PC-3 (cell line): ENCODE data around the gene TAS2R14. TPM values are rescaled to one million over a fixed set of nuclear protein-coding genes. Genes with fewer than 3 reads are reported as not detected.

ENCODE experiments used
- ATAC-seq: fragments of 200-7000 bp; cut with Tn5 transposase; 2 replicates; pipeline ENCODE4 v1.9.1; 2020; ENCODE audit warnings: mild to moderate bottlenecking, moderate library complexity
- BruUV-seq: library from RNA; stranded (reverse); fragments of 400-500 nt; replicated peaks from 2 replicates; lab custom pipeline; 2021; lab: Mats Ljungman, UMichigan
- CTCF ChIA-PET: fragments of 300-600 bp; sonication (Branson Sonifier 250); formaldehyde crosslinking; loops from one replicate; lab custom pipeline; 2022; ENCODE audit warnings: antibody characterized with exemption; lab: Charles Lee
- POLR2A ChIA-PET: fragments of 300-600 bp; sonication (Branson Sonifier 250); formaldehyde crosslinking; loops from one replicate; lab custom pipeline; 2022; ENCODE audit warnings: antibody characterized with exemption; ENCODE audit not compliant: unreplicated experiment; lab: Charles Lee
- DNase-seq: peaks from one replicate; pipeline ENCODE4 v3.0.0-alpha.2; 2015
- H2AFZ ChIP-seq: fragments of 300-600 bp; sonication (generic); 2 replicates; pipeline ENCODE4 v1.6.0; 2016; ENCODE audit warnings: antibody characterized with exemption, low read length
- H3F3A ChIP-seq: fragments of 300-600 bp; sonication (generic); one replicate; pipeline ENCODE4 v1.6.0; 2017; ENCODE audit warnings: antibody characterized with exemption, low read length, control low read depth, mild to moderate bottlenecking; ENCODE audit not compliant: unreplicated experiment
- H3K27ac ChIP-seq: fragments of 300-600 bp; sonication (generic); 2 replicates; pipeline ENCODE4 v1.5.1; 2016; ENCODE audit warnings: mild to moderate bottlenecking, low read length
- H3K27me3 ChIP-seq: fragments of 300-600 bp; sonication (generic); 2 replicates; pipeline ENCODE4 v1.6.1; 2016; ENCODE audit warnings: low read length, mixed read lengths
- H3K36me3 ChIP-seq: fragments of 300-600 bp; sonication (generic); 2 replicates; pipeline ENCODE4 v1.6.1; 2016; ENCODE audit warnings: low read depth, mixed run types, low read length, mixed read lengths
- H3K4me1 ChIP-seq: fragments of 300-600 bp; sonication (generic); 2 replicates; pipeline ENCODE4 v1.5.1; 2016; ENCODE audit warnings: low read length; ENCODE audit not compliant: insufficient read depth
- H3K4me2 ChIP-seq: fragments of 300-600 bp; sonication (generic); 2 replicates; pipeline ENCODE4 v1.6.0; 2016; ENCODE audit warnings: low read length
- H3K4me3 ChIP-seq: fragments of 300-600 bp; sonication (generic); 2 replicates; pipeline ENCODE4 v1.5.1; 2016; ENCODE audit warnings: mild to moderate bottlenecking, low read length, mixed read lengths
- H3K79me2 ChIP-seq: fragments of 300-600 bp; sonication (generic); 2 replicates; pipeline ENCODE4 v1.6.1; 2017; ENCODE audit warnings: low read length, mixed read lengths
- H3K9ac ChIP-seq: fragments of 300-600 bp; sonication (generic); 2 replicates; pipeline ENCODE4 v1.6.0; 2016; ENCODE audit warnings: mild to moderate bottlenecking, low read length
- H3K9me2 ChIP-seq: fragments of 300-600 bp; sonication (generic); replicated peaks from 2 replicates; pipeline ENCODE4 v1.6.1; 2016; ENCODE audit warnings: mixed run types, low read length, mixed read lengths
- H3K9me3 ChIP-seq: fragments of 300-600 bp; sonication (generic); 2 replicates; pipeline ENCODE4 v1.6.1; 2016; ENCODE audit warnings: low read length, mixed read lengths
- H4K20me1 ChIP-seq: fragments of 300-600 bp; sonication (generic); 2 replicates; pipeline ENCODE4 v1.6.1; 2016; ENCODE audit warnings: low read length, mixed read lengths
- CTCF ChIP-seq: fragments of 300-600 bp; sonication (generic); conservative IDR thresholded peaks from 2 replicates; pipeline ENCODE4 v1.5.1; 2017; ENCODE audit warnings: antibody characterized with exemption, low read depth, mild to moderate bottlenecking, low read length
- EZH2 ChIP-seq: fragments of 300-600 bp; sonication (generic); IDR thresholded peaks from one replicate; pipeline ENCODE4 v1.6.1; 2017; ENCODE audit warnings: antibody characterized with exemption, mild to moderate bottlenecking, low read length; ENCODE audit not compliant: unreplicated experiment
- EZH2phosphoT487 ChIP-seq: fragments of 300-600 bp; sonication (generic); IDR thresholded peaks from 2 replicates; pipeline ENCODE4 v1.6.1; 2018; ENCODE audit warnings: mild to moderate bottlenecking, antibody characterized with exemption, low read length, borderline replicate concordance
- intact Hi-C: fragments of 100-400 bp; cut with micrococcal nuclease; formaldehyde crosslinking; loops from 2 replicates; pipeline ENCODE4 v1.9.0; 2023
- total RNA-seq: library from RNA; depleted of rRNA; stranded (reverse); fragments of >200 nt; gene quantifications from 2 replicates; pipeline ENCODE4 v1.2.3, GENCODE V29; 2014

The TAS2R14 gene
- total RNA-seq, 1 experiment from 2014 or later, result 1.8 TPM

GRCh38 chr12:10959804-10960203 is 20.7 kb upstream of the TAS2R14 start:
- H3K4me3 ChIP-seq, result no peak overlapping the region
- no peak for ATAC-seq

GRCh38 chr12:10957741-10958140 is 18.7 kb upstream of the TAS2R14 start:
- Histone ChIP-seq H3F3A (no peaks in the 10 kb centered on the region), H2AFZ (no peak overlapping the region), H3K9ac (no peak overlapping the region), H3K4me2 (no peak overlapping the region), H4K20me1 (no peaks in the 10 kb centered on the region), H3K9me2 (no peaks in the 10 kb centered on the region), H3K36me3 (no peaks in the 10 kb centered on the region), H3K9me3 (no peaks in the 10 kb centered on the region), H3K4me3 (no peak overlapping the region), H3K4me1 (no peaks in the 10 kb centered on the region), H3K27ac (no peak overlapping the region), H3K27me3 (no peaks in the 10 kb centered on the region), H3K79me2 (no peaks in the 10 kb centered on the region)
- no peak for DNase-seq
- intact Hi-C loops, result no loop called here
- no peak for TF ChIP-seq CTCF
- no peak for TF ChIP-seq EZH2phosphoT487
- TF ChIP-seq EZH2, result no peak
- POLR2A ChIA-PET, result no interaction called here
- ATAC-seq, result no peak
- BruUV-seq, result no TSS peak
- CTCF ChIA-PET, result no interaction called here

More at GRCh38 chr12:10959804-10960203, 20.7 kb upstream of the TAS2R14 start:
- Histone ChIP-seq H3K9me3 (no peaks in the 10 kb centered on the region), H3K4me1 (no peaks in the 10 kb centered on the region), H3K36me3 (no peaks in the 10 kb centered on the region), H3K4me2 (no peak overlapping the region), H2AFZ (no peak overlapping the region), H3F3A (no peaks in the 10 kb centered on the region), H3K27me3 (no peaks in the 10 kb centered on the region), H3K9ac (no peak overlapping the region), H3K27ac (no peak overlapping the region), H3K79me2 (no peaks in the 10 kb centered on the region), H3K9me2 (no peaks in the 10 kb centered on the region), H4K20me1 (no peaks in the 10 kb centered on the region)
- CTCF ChIA-PET, result no interaction called here
- no peak for TF ChIP-seq EZH2phosphoT487
- TF ChIP-seq EZH2, result no peak
- TF ChIP-seq CTCF, result no peak
- intact Hi-C loops, result no loop called here
- DNase-seq, result no peak
- POLR2A ChIA-PET, result no interaction called here
- BruUV-seq, result no TSS peak

- no TSS peak for BruUV-seq
- ATAC-seq (no peak), DNase-seq (no peak)
- no peak overlapping the region for H2AFZ ChIP-seq
- H3K9me3 ChIP-seq, result no peaks in the 10 kb centered on the region
- ChIA-PET POLR2A (no interaction called here), CTCF (no interaction called here)
- H3K36me3 ChIP-seq, result no peaks in the 10 kb centered on the region
- TF ChIP-seq EZH2phosphoT487 (no peak), CTCF (no peak), EZH2 (no peak)
- H3K27ac ChIP-seq, result no peak overlapping the region
- H4K20me1 ChIP-seq, result no peaks in the 10 kb centered on the region
- intact Hi-C loops, result no loop called here
- no peaks in the 10 kb centered on the region for H3K79me2 ChIP-seq
- no peaks in the 10 kb centered on the region for H3K4me1 ChIP-seq
- no peaks in the 10 kb centered on the region for H3K27me3 ChIP-seq
- H3K9me2 ChIP-seq, result no peaks in the 10 kb centered on the region
- H3F3A ChIP-seq, result no peaks in the 10 kb centered on the region
- no peak overlapping the region for H3K4me3 ChIP-seq
- no peak overlapping the region for H3K9ac ChIP-seq
- H3K4me2 ChIP-seq, result no peak overlapping the region
These were observed 17.0 kb upstream of the TAS2R14 start for GRCh38 chr12:10956085-10956484.
